Neural progenitor cell (in vitro differentiated cells): ENCODE results near the gene GTF2F1.

Experiments used
- EZH2phosphoT487 ChIP-seq: fragments of 200-600 bp; sonication (generic); IDR thresholded peaks from 2 replicates; pipeline ENCODE4 v1.6.1; 2017; ENCODE audit warnings: antibody characterized with exemption
- TF ChIP-seq, protein P1 (sequence below): fragments of 200-600 bp; sonication (generic); IDR thresholded peaks from 2 replicates; pipeline ENCODE4 v1.5.1; 2017; ENCODE audit warnings: antibody characterized with exemption, mild to moderate bottlenecking

DNA sequence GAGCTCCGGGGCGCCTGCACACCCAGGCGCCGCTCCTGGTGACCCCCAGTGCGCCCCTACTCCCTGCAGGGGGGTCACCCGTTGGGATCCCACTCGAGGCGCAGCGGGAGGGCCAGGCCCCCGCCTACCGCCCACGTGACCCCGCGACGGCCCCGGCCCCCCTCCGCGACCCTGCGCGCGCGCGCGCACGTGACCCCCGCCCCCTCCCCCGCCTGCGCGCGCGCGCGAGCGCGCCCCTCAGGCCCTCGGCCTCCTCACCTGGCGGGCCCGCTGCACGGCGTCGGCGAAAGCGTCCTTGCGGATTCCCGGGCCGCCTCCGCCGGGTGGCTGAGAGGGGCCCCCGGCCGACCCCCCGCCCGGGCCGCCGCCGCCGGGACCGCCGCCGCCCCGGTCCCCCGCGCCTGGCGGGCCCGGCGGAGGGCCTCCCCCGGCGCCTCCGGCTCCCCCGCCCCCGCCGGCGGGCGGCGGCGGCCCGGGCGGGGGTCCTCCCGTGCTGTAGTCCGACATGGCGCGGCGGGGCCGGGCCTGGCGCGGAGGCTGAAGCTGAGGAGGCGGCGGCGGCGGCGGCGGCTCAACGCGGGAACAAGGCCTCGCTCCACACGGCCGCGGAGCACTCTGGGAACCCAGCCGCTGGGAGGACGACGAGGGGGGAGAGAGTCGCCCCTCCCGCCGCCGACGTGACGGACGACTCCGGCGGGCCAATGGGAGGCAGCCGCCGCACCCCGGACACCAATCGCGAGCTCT is 31.4 kb upstream of the GTF2F1 start, which contains the start of gene KHSRP:
- TF ChIP-seq, protein P1, sequence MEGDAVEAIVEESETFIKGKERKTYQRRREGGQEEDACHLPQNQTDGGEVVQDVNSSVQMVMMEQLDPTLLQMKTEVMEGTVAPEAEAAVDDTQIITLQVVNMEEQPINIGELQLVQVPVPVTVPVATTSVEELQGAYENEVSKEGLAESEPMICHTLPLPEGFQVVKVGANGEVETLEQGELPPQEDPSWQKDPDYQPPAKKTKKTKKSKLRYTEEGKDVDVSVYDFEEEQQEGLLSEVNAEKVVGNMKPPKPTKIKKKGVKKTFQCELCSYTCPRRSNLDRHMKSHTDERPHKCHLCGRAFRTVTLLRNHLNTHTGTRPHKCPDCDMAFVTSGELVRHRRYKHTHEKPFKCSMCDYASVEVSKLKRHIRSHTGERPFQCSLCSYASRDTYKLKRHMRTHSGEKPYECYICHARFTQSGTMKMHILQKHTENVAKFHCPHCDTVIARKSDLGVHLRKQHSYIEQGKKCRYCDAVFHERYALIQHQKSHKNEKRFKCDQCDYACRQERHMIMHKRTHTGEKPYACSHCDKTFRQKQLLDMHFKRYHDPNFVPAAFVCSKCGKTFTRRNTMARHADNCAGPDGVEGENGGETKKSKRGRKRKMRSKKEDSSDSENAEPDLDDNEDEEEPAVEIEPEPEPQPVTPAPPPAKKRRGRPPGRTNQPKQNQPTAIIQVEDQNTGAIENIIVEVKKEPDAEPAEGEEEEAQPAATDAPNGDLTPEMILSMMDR = no peak
- TF ChIP-seq EZH2phosphoT487 = no peak
